HepG2 (cell line): ENCODE measurements around the gene MAP3K8. TPM values are rescaled to one million over a fixed set of nuclear protein-coding genes. Genes with fewer than 3 reads are reported as not detected.

Source experiments
- ATAC-seq: fragments of 200-7000 bp; cut with Tn5 transposase; 3 replicates; pipeline ENCODE4 v1.9.1; 2020; ENCODE audit warnings: mild to moderate bottlenecking, moderate library complexity
- BruUV-seq: library from RNA; stranded (reverse); fragments of 400-500 nt; replicated peaks from 2 replicates; lab custom pipeline; 2021; lab: Mats Ljungman, UMichigan
- CTCF ChIA-PET: fragments of 300-600 bp; formaldehyde crosslinking; extraction: SDS; loops from one replicate; lab custom pipeline; 2021; ENCODE audit warnings: low total read pairs, inconsistent platforms, low intra/inter-chr PET ratio; lab: Yijun Ruan, JAX
- POLR2A ChIA-PET: fragments of 350-600 bp; sonication (Branson Sonifier 250); formaldehyde crosslinking; loops from one replicate; lab custom pipeline; 2020; ENCODE audit warnings: antibody characterized with exemption, inconsistent platforms; lab: Yijun Ruan, JAX
- DNase-seq: peaks from one replicate; pipeline ENCODE4 v3.0.0-alpha.2; 2015; ENCODE audit warnings: low spot score
- FAIRE-seq: peaks from 3 replicates; lab custom pipeline; 2011; peaks lifted over from hg19 to GRCh38; lab: Jason Lieb, UNC
- H2AFZ ChIP-seq: one replicate; pipeline ENCODE4 v1.6.1; 2011; ENCODE audit warnings: low read length, inconsistent platforms
- H3K27ac ChIP-seq: fragments of 300-600 bp; 3 replicates; pipeline ENCODE4 v1.8.0; 2011; ENCODE audit warnings: mixed run types, mild to moderate bottlenecking, mixed read lengths, low read length, inconsistent platforms; ENCODE audit not compliant: insufficient read depth; ENCODE audit errors: extremely low read length
- H3K27me3 ChIP-seq, 2 experiments: fragments of 200-600 bp in 1 of 2; 2 replicates in 1 of 2; 3 replicates in 1 of 2; pipeline versions ENCODE4 v1.6.0 to v1.8.0; 2011; ENCODE audit warnings: low read length in 2 of 2, mild to moderate bottlenecking in 2 of 2, moderate library complexity in 2 of 2, inconsistent platforms in 1 of 2; ENCODE audit not compliant: insufficient read depth in 2 of 2, control insufficient read depth in 1 of 2
- H3K36me3 ChIP-seq, 2 experiments: fragments of 200-600 bp in 1 of 2; replicated peaks in 1 of 2; 2 replicates in 1 of 2; 3 replicates in 1 of 2; pipeline versions ENCODE4 v1.5.1 to v1.8.0; 2011; ENCODE audit warnings: low read length in 2 of 2, inconsistent platforms in 1 of 2; ENCODE audit not compliant: insufficient read depth in 2 of 2, control insufficient read depth in 1 of 2
- H3K4me1 ChIP-seq: 2 replicates; pipeline ENCODE4 v1.5.1; 2012; ENCODE audit warnings: low read length, inconsistent platforms; ENCODE audit not compliant: insufficient read depth
- H3K4me2 ChIP-seq: 2 replicates; pipeline ENCODE4 v1.6.0; 2011; ENCODE audit warnings: low read depth, low read length, inconsistent platforms
- H3K4me3 ChIP-seq, 3 experiments: fragments of 200-600 bp in 1 of 3; sonication (generic), shearing (Covaris generic) in 1 of 3; replicated peaks in 1 of 3; 2 replicates each; pipeline ENCODE4 v1.5.1; 2011 to 2016; ENCODE audit warnings: low read length in 3 of 3, inconsistent platforms in 2 of 3, low read depth in 2 of 3, mild to moderate bottlenecking in 2 of 3, control low read depth in 1 of 3, mixed read lengths in 1 of 3; ENCODE audit not compliant: insufficient read depth in 1 of 3
- H3K79me2 ChIP-seq: one replicate; pipeline ENCODE4 v1.6.1; 2011; ENCODE audit warnings: low read length, inconsistent platforms; ENCODE audit not compliant: insufficient read depth
- H3K9ac ChIP-seq: 2 replicates; pipeline ENCODE4 v1.6.0; 2011; ENCODE audit warnings: mild to moderate bottlenecking, low read depth, low read length, inconsistent platforms; ENCODE audit not compliant: insufficient read depth
- H3K9me3 ChIP-seq: 2 replicates; pipeline ENCODE4 v1.5.1; 2012; ENCODE audit warnings: mild to moderate bottlenecking, low read length
- H4K20me1 ChIP-seq: 2 replicates; pipeline ENCODE4 v1.6.0; 2011; ENCODE audit warnings: inconsistent platforms, mild to moderate bottlenecking, low read length, moderate library complexity; ENCODE audit not compliant: insufficient read depth
- CENPT ChIP-seq: sonication (generic); formaldehyde crosslinking; IDR thresholded peaks from 2 replicates; pipeline ENCODE4 v1.8.0; 2022; ENCODE audit warnings: low read depth, mild to moderate bottlenecking, moderate library complexity, missing genetic modification reagents
- HBP1 ChIP-seq: IDR thresholded peaks from 2 replicates; pipeline ENCODE4 v1.6.1; 2016; ENCODE audit warnings: low read depth, control low read depth
- MTF1 ChIP-seq: sonication (generic); formaldehyde crosslinking; IDR thresholded peaks from 2 replicates; pipeline ENCODE4 v1.5.0; 2020; ENCODE audit warnings: missing genetic modification reagents
- PCBP1 ChIP-seq: fragments of 200-400 bp; formaldehyde crosslinking; IDR thresholded peaks from 2 replicates; pipeline ENCODE4 v1.6.1; 2017; ENCODE audit warnings: mild to moderate bottlenecking, low read depth, low read length, borderline replicate concordance
- THRA ChIP-seq: sonication (generic); formaldehyde crosslinking; IDR thresholded peaks from 2 replicates; pipeline ENCODE4 v1.4.0; 2020; ENCODE audit warnings: missing genetic modification reagents, borderline replicate concordance
- ZNF672 ChIP-seq: sonication (generic); formaldehyde crosslinking; IDR thresholded peaks from 2 replicates; pipeline ENCODE4 v1.8.1; 2022; ENCODE audit warnings: missing genetic modification reagents
- ZNF709 ChIP-seq: sonication (generic); formaldehyde crosslinking; IDR thresholded peaks from 2 replicates; pipeline ENCODE4 v1.5.0; 2020; ENCODE audit warnings: mild to moderate bottlenecking, missing genetic modification reagents
- ZNF749 ChIP-seq: sonication (generic); formaldehyde crosslinking; IDR thresholded peaks from 2 replicates; pipeline ENCODE4 v1.8.0; 2022; ENCODE audit warnings: mild to moderate bottlenecking, missing genetic modification reagents, moderate library complexity, borderline replicate concordance
- ZNF761 ChIP-seq: sonication (generic); formaldehyde crosslinking; conservative IDR thresholded peaks from 2 replicates; pipeline ENCODE4 v1.4.0; 2020; ENCODE audit warnings: mild to moderate bottlenecking, missing genetic modification reagents
- ZNF772 ChIP-seq: sonication (generic); formaldehyde crosslinking; IDR thresholded peaks from 2 replicates; pipeline ENCODE4 v1.5.0; 2020; ENCODE audit warnings: mild to moderate bottlenecking, missing genetic modification reagents
- ZNF773 ChIP-seq: sonication (generic); formaldehyde crosslinking; IDR thresholded peaks from 2 replicates; pipeline ENCODE4 v1.4.0; 2020; ENCODE audit warnings: missing genetic modification reagents, borderline replicate concordance
- WGBS: methylation state at CpG from one replicate; pipeline ENCODE4 v1.1.6; 2017; ENCODE audit warnings: low lambda C conversion rate; 5-methylcytosine and 5-hydroxymethylcytosine counted together
- in situ Hi-C: cut with HindIII; loops from 2 replicates; pipeline ENCODE4 v1.10.0; 2017; ENCODE audit warnings: low pct_unique_long_range_greater_than_20kb; ENCODE audit not compliant: extremely low pct_ligation_motif_present
- intact Hi-C: fragments of 100-400 bp; cut with micrococcal nuclease; formaldehyde crosslinking; loops from one replicate; pipeline ENCODE4 v1.10.0; 2022; ENCODE audit not compliant: unreplicated experiment
- polyA plus RNA-seq, 8 experiments: library from polyadenylated mRNA; depleted of rRNA in 3 of 8; stranded (reverse) in 7 of 8; unstranded in 1 of 8; fragments of >200 nt; fragmentation: Illumina TruSeq in 4 of 8; extraction: Trizol in 4 of 8; gene quantifications; 2 replicates each; pipeline versions ENCODE4 v1.2.1 to v1.2.3, GENCODE V29; 2011 to 2016; ENCODE audit warnings: low read depth in 4 of 8, missing spikeins in 1 of 8, mixed read lengths in 1 of 8; ENCODE audit not compliant: insufficient read depth in 1 of 8
- total RNA-seq, 5 experiments: library from RNA; depleted of rRNA; stranded (reverse); fragments of >200 nt; fragmentation: Illumina TruSeq; extraction: Trizol; gene quantifications; 2 replicates each; pipeline ENCODE4 v1.2.3, GENCODE V29; 2016; ENCODE audit warnings: low read depth in 1 of 5
- TF ChIP-seq, protein P1 (sequence below): sonication (generic); formaldehyde crosslinking; IDR thresholded peaks from 2 replicates; pipeline ENCODE4 v1.8.0; 2022; ENCODE audit warnings: mild to moderate bottlenecking, missing genetic modification reagents, moderate library complexity

Gene MAP3K8
- total and polyA plus RNA-seq, 2 of the 13 experiments (the other 11 are each of a cell fraction or from before 2014, with no cell fraction given): 19.3 to 37.9 TPM

- TF ChIP-seq HBP1 (CRISPR knock-in tag): no peak
- TF ChIP-seq CENPT (CRISPR knock-in tag): no peak
- TF ChIP-seq ZNF773 (CRISPR knock-in tag): no peak
- TF ChIP-seq THRA: no peak
These were observed 20.9 kb downstream of the MAP3K8 start (continued) for GRCh38 chr10:30454744-30455510.

- ChIA-PET POLR2A (no interaction called here), CTCF (no interaction called here)
- Histone ChIP-seq H3K27me3 (no peaks in the 10 kb centered on the region), H2AFZ (no peak overlapping the region), H4K20me1 (no peaks in the 10 kb centered on the region), H3K4me3 (no peak overlapping the region), H3K4me2 (no peak overlapping the region), H3K27ac (no peak overlapping the region), H3K9ac (no peak overlapping the region), H3K79me2 (no peaks in the 10 kb centered on the region), H3K4me1 (no peaks in the 10 kb centered on the region), H3K36me3 (peaks cover 23 to 78% of the 10 kb centered on the region in 2 experiments), H3K9me3 (no peaks in the 10 kb centered on the region)
- 95% methylated on average over 4 of the region's 4 CpGs for WGBS
- intact Hi-C loops: no loop called here
- ATAC-seq (no peak), FAIRE-seq (no peak), DNase-seq (no peak)
- no TSS peak for BruUV-seq
- TF ChIP-seq ZNF672 (CRISPR knock-in tag) (no peak), ZNF709 (CRISPR knock-in tag) (no peak), PCBP1 (no peak), ZNF761 (no peak), MTF1 (no peak), ZNF772 (CRISPR knock-in tag) (no peak), ZNF749 (no peak)
- TF ChIP-seq, protein P1, sequence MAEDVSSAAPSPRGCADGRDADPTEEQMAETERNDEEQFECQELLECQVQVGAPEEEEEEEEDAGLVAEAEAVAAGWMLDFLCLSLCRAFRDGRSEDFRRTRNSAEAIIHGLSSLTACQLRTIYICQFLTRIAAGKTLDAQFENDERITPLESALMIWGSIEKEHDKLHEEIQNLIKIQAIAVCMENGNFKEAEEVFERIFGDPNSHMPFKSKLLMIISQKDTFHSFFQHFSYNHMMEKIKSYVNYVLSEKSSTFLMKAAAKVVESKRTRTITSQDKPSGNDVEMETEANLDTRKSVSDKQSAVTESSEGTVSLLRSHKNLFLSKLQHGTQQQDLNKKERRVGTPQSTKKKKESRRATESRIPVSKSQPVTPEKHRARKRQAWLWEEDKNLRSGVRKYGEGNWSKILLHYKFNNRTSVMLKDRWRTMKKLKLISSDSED: no peak
- in situ Hi-C loops: no loop called here
These were observed 21.8 kb downstream of the MAP3K8 start for GRCh38 chr10:30455816-30456215.
